IPS-NIHi7 (cell line): ENCODE data around the gene ERAP2.

Source experiments
- DNase-seq: peaks from one replicate; pipeline ENCODE4 v3.0.0; 2012; ENCODE audit warnings: mixed read lengths; ENCODE audit errors: extremely low spot score

ERAP2 gene

GRCh38 chr5:96933764-96934707 is 57.7 kb downstream of the ERAP2 start:
- DNase-seq: no peak

DNA sequence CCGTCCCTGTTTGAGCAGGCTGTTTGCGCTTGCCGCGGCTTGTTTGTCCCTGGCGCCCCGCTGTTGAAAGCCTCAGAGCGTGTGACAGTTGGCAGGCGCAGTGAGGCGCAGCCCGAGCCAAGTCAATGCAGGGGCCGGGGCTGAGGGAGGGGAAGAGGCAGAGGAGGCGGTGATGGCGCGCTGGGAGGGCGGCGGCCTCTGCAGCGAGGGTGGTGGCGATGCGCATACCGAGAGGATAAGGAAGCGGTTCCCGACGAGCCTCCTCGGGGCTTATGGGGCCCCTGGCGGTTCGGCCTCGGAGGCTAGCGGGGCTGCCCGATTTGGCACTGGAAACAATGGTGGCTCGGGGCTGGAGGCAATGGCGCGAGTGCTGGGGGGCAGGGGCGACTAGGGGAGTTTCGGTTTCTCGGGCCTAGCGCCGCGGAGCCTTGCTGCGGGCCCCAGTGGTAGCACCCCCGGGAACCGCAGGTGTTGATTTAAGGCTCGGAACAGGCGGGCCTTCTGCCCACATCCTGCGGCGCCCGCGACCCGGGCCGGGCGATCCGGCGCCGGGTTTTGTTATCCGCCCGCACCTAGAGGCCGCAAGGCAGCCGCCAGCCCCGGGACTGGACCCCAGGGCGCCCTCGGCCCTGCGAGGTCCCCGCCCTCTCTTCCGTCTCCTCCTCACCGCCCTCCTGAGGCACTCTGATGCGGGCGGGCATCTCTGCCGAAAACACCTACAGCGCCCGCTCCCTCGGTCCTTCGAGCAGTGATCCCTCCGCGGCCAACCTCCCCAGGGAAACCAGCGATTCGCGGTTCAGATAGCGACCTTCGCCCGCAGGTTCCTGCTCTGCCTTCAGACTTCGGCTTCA is 58.6 kb downstream of the ERAP2 start:
- peak; percentile 72 for DNase-seq

GRCh38 chr5:96935559-96936430 is 59.5 kb downstream of the ERAP2 start, which contains the start of gene LNPEP:
TSS of gene LNPEP (plus strand) at chr5:96936080. CDS start at chr5:96936156, 76 bp downstream.
- DNase-seq: peak; percentile 87

DNA sequence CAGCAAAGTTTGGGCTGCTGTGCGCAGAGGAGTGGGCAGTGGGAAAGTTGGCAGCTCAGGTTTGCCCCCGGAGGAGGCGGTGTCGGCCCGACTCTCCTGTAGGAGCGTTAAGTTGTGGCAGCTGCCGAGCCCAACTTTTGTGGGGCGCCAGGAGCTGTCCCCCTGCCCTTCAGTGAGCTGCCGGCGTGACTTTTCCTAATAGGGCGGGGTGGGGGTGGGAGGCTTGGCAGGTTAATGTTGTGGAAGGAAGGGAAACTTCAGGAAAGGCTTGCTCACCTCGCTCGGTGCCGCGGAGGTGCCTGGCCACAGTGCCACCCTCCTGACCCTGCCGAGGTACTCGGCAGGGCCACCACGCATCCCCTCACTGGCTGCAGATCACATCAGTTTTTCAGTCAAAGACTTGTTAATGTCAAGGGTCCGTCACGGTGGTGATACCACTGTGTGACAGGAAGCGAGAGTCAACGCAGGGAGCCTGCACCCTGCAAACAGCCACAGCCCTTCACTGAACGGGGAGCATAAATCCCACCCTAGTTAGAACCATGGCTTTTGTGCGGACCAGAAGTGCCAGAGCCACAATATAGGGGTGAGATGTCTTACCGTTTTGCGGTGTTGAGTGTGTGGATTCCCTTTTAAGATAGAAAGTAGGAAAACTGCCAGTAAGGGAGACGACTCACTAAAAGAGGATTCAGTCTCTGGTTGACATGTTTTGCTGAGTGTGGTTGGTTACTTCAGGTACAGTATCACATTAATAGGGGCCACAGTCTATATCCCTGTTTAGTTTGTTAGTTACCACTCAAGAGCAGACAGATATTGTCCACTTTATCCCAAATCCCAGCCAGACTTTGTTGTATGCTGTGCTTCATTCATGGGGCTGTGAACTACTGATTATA is 60.4 kb downstream of the ERAP2 start:
- peak; percentile 15 for DNase-seq

DNA sequence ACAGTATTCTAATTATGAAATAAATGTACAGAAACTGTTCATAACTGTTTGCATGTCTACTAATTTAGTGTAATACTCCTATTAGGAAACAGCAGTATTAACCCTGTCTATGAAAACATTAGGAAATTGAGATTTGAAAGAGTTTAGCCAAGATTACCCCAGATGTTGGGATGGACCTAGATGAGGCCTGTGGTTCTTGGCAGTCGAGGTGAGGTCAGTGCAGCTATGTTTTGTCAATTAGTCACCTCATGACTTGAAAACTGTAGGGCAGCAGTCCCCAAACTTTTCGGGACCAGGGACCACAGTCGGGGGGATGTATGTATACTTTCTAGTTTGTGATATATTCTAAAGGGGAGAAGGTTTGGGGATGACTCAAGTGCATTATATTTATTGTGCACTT is 64.3 kb downstream of the ERAP2 start:
- no peak for DNase-seq

- no peak for DNase-seq
Measured at GRCh38 chr5:96941140-96941539, 64.8 kb downstream of the ERAP2 start.

DNA sequence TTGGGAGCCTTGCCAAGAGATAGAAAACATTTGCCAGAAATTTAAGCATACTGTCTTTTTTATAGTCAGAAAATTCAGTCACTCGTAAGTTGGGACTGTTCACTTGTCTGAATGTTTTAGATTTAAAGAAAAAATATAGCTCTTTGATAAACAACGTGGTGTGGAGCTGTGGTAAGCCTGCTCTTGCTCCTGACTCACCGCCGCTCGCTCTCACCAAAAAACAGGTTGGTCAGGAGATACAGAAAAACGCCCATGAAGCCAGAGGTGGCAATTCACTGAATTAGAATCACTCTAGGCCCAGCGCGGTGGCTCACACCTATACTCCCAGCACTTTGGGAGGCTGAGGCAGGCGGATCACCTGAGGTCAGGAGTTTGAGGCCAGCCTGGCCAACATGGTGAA is 65.8 kb downstream of the ERAP2 start:
- no peak for DNase-seq

DNA sequence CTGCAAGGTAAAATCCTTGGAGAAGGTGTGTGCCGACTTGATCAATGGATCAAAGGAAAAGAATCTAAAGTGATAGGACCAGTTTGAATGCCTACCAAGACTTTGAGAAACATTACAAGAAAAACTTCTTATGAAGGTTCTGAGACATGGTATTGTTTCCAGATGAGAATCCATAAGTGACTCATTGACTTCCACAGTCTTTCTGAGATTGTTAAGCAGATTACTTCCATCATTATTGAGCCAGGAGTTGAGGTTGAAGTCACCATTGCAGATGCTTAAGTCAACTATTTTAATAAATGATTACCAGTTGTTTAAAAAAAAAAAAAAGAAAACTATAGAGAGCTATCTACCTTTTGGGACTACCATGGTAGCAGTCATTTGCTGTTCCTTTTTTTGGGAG is 66.6 kb downstream of the ERAP2 start:
- no peak for DNase-seq

- no peak for DNase-seq
Measured at GRCh38 chr5:96943799-96944198, 67.5 kb downstream of the ERAP2 start.

- DNase-seq: no peak
Measured at GRCh38 chr5:96945144-96945897, 69.0 kb downstream of the ERAP2 start.

DNA sequence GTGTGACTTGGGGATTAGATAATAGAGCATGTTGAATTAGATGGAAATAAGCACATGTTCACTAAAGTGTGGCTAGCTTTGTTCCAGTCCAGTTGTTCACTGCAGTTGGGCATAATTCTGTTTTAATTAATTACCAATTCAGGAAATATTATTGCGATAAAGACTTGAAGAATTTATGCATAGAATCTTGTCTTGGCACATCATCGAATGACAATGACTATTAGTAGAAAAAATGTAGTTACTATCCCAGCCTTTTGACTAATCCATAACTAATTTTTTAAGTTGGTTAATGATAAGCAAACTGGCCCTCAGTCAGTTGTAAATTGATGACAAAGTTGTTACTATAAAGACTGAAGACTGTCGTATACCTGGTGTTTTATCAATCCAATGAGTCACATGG is 70.1 kb downstream of the ERAP2 start:
- no peak for DNase-seq

- no peak for DNase-seq
Measured at GRCh38 chr5:96952118-96952750, 75.9 kb downstream of the ERAP2 start.

- no peak for DNase-seq
Measured at GRCh38 chr5:96952974-96953730, 76.9 kb downstream of the ERAP2 start.

DNA sequence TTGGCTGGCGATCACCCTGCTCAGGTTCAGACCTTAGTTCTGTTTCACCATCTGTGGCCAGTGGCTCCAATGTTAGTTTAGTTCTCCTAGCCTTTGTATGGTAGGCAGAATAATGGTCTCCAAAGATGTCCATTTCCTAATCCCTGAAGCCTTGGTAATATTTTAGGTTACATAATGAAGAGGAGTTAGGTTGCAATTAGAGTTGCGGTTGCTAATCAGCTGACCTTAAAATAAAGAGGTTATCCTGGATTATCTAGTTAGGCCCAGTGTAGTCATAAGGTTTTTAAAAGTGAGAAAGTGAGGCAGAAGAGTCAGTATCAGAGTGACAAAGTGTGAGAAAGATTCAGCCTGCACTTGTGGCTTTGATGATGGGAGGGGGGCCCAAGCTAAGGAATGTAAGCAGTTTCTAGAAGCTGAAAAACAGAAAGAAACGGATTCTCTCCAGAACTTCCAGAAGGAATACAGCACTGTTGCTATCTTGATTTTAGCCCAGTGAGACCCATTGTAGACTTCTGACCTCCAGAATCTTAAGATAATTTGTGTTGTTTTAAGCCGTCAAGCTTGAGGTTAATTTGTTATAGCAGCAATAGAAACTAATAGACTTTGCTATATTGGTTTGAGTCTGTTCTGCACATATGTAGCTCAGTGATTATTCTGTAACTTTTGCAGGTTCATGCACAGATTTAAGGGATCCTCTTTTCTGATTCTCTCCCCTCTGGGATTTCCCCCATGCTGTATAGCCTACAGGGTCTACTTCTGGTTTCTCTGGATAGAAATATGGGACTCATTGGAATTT is 81.2 kb downstream of the ERAP2 start:
- DNase-seq: no peak

DNA sequence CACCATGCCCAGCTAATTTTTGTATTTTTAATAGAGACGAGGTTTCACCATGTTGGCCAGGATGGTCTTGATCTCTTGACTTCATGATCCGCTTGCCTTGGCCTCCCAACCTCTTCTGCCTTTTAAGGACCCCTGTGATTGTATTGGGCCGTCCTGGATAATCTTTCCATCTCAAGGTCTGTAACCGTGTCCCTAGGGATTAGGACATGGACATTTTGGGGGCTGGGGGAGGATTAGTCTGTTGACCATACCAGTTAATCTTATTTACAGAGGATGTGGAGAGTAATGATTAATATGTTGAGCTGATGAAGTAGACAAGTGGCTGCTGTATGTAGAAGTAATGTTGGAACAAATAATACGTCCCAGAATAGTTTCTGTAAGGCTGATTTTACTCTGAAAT is 82.7 kb downstream of the ERAP2 start:
- DNase-seq: no peak

GRCh38 chr5:96961053-96961452 is 84.8 kb downstream of the ERAP2 start:
- no peak for DNase-seq

DNA sequence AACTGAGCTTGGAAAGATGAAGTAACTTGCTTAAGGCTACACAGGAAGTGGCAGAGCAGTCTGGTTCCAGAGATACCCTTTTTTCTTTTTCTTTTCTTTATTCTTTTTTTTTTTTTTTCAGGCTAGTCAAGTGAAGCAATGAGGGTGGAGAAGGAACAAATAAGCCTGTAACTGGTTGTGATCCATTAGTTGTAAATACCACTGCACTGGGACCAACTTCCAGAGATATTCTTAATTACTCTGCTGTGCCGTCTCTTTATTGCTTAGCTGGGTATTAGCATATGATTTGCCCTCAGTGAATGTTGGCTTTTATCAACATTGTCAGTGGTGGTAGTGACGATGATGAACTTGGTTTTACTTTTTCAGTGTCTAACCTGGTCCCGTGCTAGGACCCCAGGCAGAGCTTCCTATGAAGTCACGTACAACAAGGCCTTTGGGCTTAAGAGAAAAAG is 86.3 kb downstream of the ERAP2 start:
- no peak for DNase-seq

GRCh38 chr5:96963267-96963666 is 87.0 kb downstream of the ERAP2 start:
- no peak for DNase-seq
